PC-9 (cell line): ENCODE measurements around the gene ERC2. TPM values are rescaled to one million over a fixed set of nuclear protein-coding genes. Genes with fewer than 3 reads are reported as not detected.

ENCODE experiments used
- BruUV-seq: library from RNA; stranded (reverse); fragments of 400-500 nt; replicated peaks from 2 replicates; lab custom pipeline; 2021; lab: Mats Ljungman, UMichigan
- CTCF ChIA-PET: fragments of 300-600 bp; sonication (Branson Sonifier 250); formaldehyde crosslinking; loops from one replicate; lab custom pipeline; 2022; ENCODE audit warnings: antibody characterized with exemption; lab: Charles Lee
- POLR2A ChIA-PET: fragments of 300-600 bp; sonication (Branson Sonifier 250); formaldehyde crosslinking; loops from one replicate; lab custom pipeline; 2022; ENCODE audit warnings: antibody characterized with exemption; ENCODE audit not compliant: unreplicated experiment; lab: Charles Lee
- DNase-seq, 2 experiments: peaks; one replicate each; pipeline versions ENCODE4 v3.0.0 to v3.0.0-alpha.2; 2015 to 2022; ENCODE audit warnings: mixed read lengths in 1 of 2
- H2AFZ ChIP-seq: fragments of 200-600 bp; sonication (generic); 2 replicates; pipeline ENCODE4 v1.8.1; 2017; ENCODE audit warnings: antibody characterized with exemption
- H3F3A ChIP-seq: fragments of 200-600 bp; sonication (generic); 2 replicates; pipeline ENCODE4 v1.8.1; 2017; ENCODE audit warnings: antibody characterized with exemption, mild to moderate bottlenecking, low read depth; ENCODE audit not compliant: insufficient read depth
- H3K27ac ChIP-seq: fragments of 200-600 bp; sonication (generic); 2 replicates; pipeline ENCODE4 v1.6.1; 2016; ENCODE audit warnings: mixed run types
- H3K27me3 ChIP-seq: fragments of 200-600 bp; sonication (generic); 2 replicates; pipeline ENCODE4 v1.6.1; 2016; ENCODE audit warnings: low read depth, mixed run types; ENCODE audit not compliant: insufficient read depth
- H3K36me3 ChIP-seq: fragments of 200-600 bp; sonication (generic); 2 replicates; pipeline ENCODE4 v1.6.1; 2016; ENCODE audit warnings: low read depth, mixed run types
- H3K4me1 ChIP-seq: fragments of 200-600 bp; sonication (generic); replicated peaks from 2 replicates; pipeline ENCODE4 v1.6.1; 2016; ENCODE audit warnings: mixed run types; ENCODE audit not compliant: insufficient read depth
- H3K4me2 ChIP-seq: fragments of 200-600 bp; sonication (generic); 2 replicates; pipeline ENCODE4 v1.6.1; 2017; ENCODE audit warnings: mixed run types
- H3K4me3 ChIP-seq: fragments of 200-600 bp; sonication (generic); 2 replicates; pipeline ENCODE4 v1.6.1; 2016; ENCODE audit warnings: mixed run types
- H3K79me2 ChIP-seq: fragments of 200-600 bp; sonication (generic); 2 replicates; pipeline ENCODE4 v1.6.1; 2017; ENCODE audit warnings: low read depth, mixed run types
- H3K9me2 ChIP-seq: fragments of 200-600 bp; sonication (generic); 2 replicates; pipeline ENCODE4 v1.8.1; 2017; ENCODE audit warnings: mild to moderate bottlenecking; ENCODE audit not compliant: insufficient read depth
- H3K9me3 ChIP-seq: fragments of 200-600 bp; sonication (generic); 2 replicates; pipeline ENCODE4 v1.8.1; 2016; ENCODE audit warnings: low read depth; ENCODE audit not compliant: insufficient read depth
- H4K20me1 ChIP-seq: fragments of 200-600 bp; sonication (generic); 2 replicates; pipeline ENCODE4 v1.8.1; 2017; ENCODE audit not compliant: insufficient read depth
- CTCF ChIP-seq: fragments of 200-600 bp; sonication (generic); conservative IDR thresholded peaks from 2 replicates; pipeline ENCODE4 v1.6.1; 2017; ENCODE audit warnings: mixed run types, antibody characterized with exemption, mild to moderate bottlenecking, moderate library complexity
- EZH2 ChIP-seq: fragments of 200-600 bp; sonication (generic); IDR thresholded peaks from 2 replicates; pipeline ENCODE4 v1.8.0; 2017; ENCODE audit warnings: antibody characterized with exemption, low read depth
- intact Hi-C: fragments of 100-400 bp; cut with micrococcal nuclease; formaldehyde crosslinking; loops from one replicate; pipeline ENCODE4 v1.10.0; 2022; ENCODE audit not compliant: unreplicated experiment
- total RNA-seq: library from RNA; stranded (reverse); gene quantifications from 2 replicates; pipeline ENCODE4 v1.2.3, GENCODE V29; 2021

ERC2 gene
- total RNA-seq, 1 experiment from 2014 or later: 1.4 TPM

- BruUV-seq: no TSS peak
- ChIA-PET CTCF (no interaction called here), POLR2A (no interaction called here)
- no peak overlapping the region for H3K4me3 ChIP-seq
- no peaks in the 10 kb centered on the region for H3K79me2 ChIP-seq
- H3K9me2 ChIP-seq: no peaks in the 10 kb centered on the region
- H4K20me1 ChIP-seq: no peaks in the 10 kb centered on the region
- H3K4me2 ChIP-seq: no peak overlapping the region
- no peaks in the 10 kb centered on the region for H3K27me3 ChIP-seq
- H3K27ac ChIP-seq: no peak overlapping the region
- H2AFZ ChIP-seq: no peak overlapping the region
- TF ChIP-seq EZH2 (no peak), CTCF (no peak)
- H3K4me1 ChIP-seq: peaks cover 14% of the 10 kb centered on the region; the same call in 1 of the 2 replicates
- intact Hi-C loops: no loop called here
- no peaks in the 10 kb centered on the region for H3K36me3 ChIP-seq
- no peaks in the 10 kb centered on the region for H3F3A ChIP-seq
- no peak for DNase-seq
- no peaks in the 10 kb centered on the region for H3K9me3 ChIP-seq
Observed at GRCh38 chr3:55661571-55661970, 806.7 kb downstream of the ERC2 start.

- POLR2A ChIA-PET: no interaction called here
- CTCF ChIA-PET: no interaction called here
- TF ChIP-seq EZH2 (no peak), CTCF (no peak)
- Histone ChIP-seq H3F3A (no peaks in the 10 kb centered on the region), H3K27ac (no peak overlapping the region), H2AFZ (no peak overlapping the region), H3K4me2 (no peak overlapping the region), H3K27me3 (no peaks in the 10 kb centered on the region), H3K4me1 (peaks cover 14% of the 10 kb centered on the region; the same call in 1 of the 2 replicates), H3K36me3 (no peaks in the 10 kb centered on the region), H3K79me2 (no peaks in the 10 kb centered on the region), H4K20me1 (no peaks in the 10 kb centered on the region), H3K9me2 (no peaks in the 10 kb centered on the region), H3K9me3 (no peaks in the 10 kb centered on the region), H3K4me3 (no peak overlapping the region)
- BruUV-seq: no TSS peak
- no peak for DNase-seq
- intact Hi-C loops: no loop called here
Observed at GRCh38 chr3:55661141-55661540, 807.1 kb downstream of the ERC2 start.

GRCh38 chr3:55660642-55661041 lies 807.6 kb downstream of the ERC2 start:
- no peaks in the 10 kb centered on the region for H3K36me3 ChIP-seq
- H3K9me3 ChIP-seq: no peaks in the 10 kb centered on the region
- no peak overlapping the region for H2AFZ ChIP-seq
- no TSS peak for BruUV-seq
- H3K79me2 ChIP-seq: no peaks in the 10 kb centered on the region
- H3K4me3 ChIP-seq: no peak overlapping the region
- ChIA-PET CTCF (interaction anchor here (0.5 kb wide), 1 partner anchor 1202 kb away, joined by 5 read pairs; no protein-coding TSS in a partner anchor), POLR2A (no interaction called here)
- TF ChIP-seq CTCF (no peak), EZH2 (no peak)
- H3K9me2 ChIP-seq: no peaks in the 10 kb centered on the region
- H3F3A ChIP-seq: no peaks in the 10 kb centered on the region
- no peaks in the 10 kb centered on the region for H3K27me3 ChIP-seq
- H3K4me1 ChIP-seq: peaks cover 14% of the 10 kb centered on the region; the same call in 1 of the 2 replicates
- DNase-seq: no peak
- H3K4me2 ChIP-seq: no peak overlapping the region
- H3K27ac ChIP-seq: no peak overlapping the region
- intact Hi-C loops: no loop called here
- no peaks in the 10 kb centered on the region for H4K20me1 ChIP-seq
